A673 (cell line): ENCODE results near the gene TP53BP2. TPM values are rescaled to one million over a fixed set of nuclear protein-coding genes. Genes with fewer than 3 reads are reported as not detected.

ENCODE experiments used
- BruUV-seq: library from RNA; stranded (reverse); fragments of 400-500 nt; replicated peaks from 2 replicates; lab custom pipeline; 2021; lab: Mats Ljungman, UMichigan
- CTCF ChIA-PET: fragments of 300-600 bp; sonication (Branson Sonifier 250); formaldehyde crosslinking; loops from one replicate; lab custom pipeline; 2022; ENCODE audit warnings: antibody characterized with exemption; lab: Charles Lee
- POLR2A ChIA-PET: fragments of 300-600 bp; sonication (Branson Sonifier 250); formaldehyde crosslinking; loops from one replicate; lab custom pipeline; 2022; ENCODE audit warnings: antibody characterized with exemption; ENCODE audit not compliant: low non-redundant PET; lab: Charles Lee
- DNase-seq: peaks from one replicate; pipeline ENCODE4 v3.0.0-alpha.2; 2015; ENCODE audit warnings: low spot score
- H3K27ac ChIP-seq: fragments of 200-600 bp; sonication (generic); 2 replicates; pipeline ENCODE4 v1.5.1; 2016; ENCODE audit warnings: mixed run types, low read depth, mild to moderate bottlenecking, mixed read lengths, antibody characterized with exemption, low read length; ENCODE audit not compliant: poor library complexity, severe bottlenecking
- H3K27me3 ChIP-seq: fragments of 200-600 bp; sonication (generic); replicated peaks from 2 replicates; pipeline ENCODE4 v1.6.1; 2017; ENCODE audit warnings: mixed run types, low read depth, mild to moderate bottlenecking, mixed read lengths, antibody characterized with exemption, low read length; ENCODE audit not compliant: insufficient read depth, poor library complexity
- H3K36me3 ChIP-seq: fragments of 200-600 bp; sonication (generic); 2 replicates; pipeline ENCODE4 v1.6.1; 2016; ENCODE audit warnings: mixed run types, mild to moderate bottlenecking, mixed read lengths, antibody characterized with exemption, low read length; ENCODE audit not compliant: insufficient read depth, poor library complexity, severe bottlenecking
- H3K4me1 ChIP-seq: fragments of 200-600 bp; sonication (generic); 2 replicates; pipeline ENCODE4 v1.6.1; 2017; ENCODE audit warnings: mixed run types, mild to moderate bottlenecking, mixed read lengths, antibody characterized with exemption, low read length; ENCODE audit not compliant: insufficient read depth, poor library complexity, severe bottlenecking
- H3K4me3 ChIP-seq: fragments of 200-600 bp; sonication (generic); 2 replicates; pipeline ENCODE4 v1.5.1; 2016; ENCODE audit warnings: low read depth, mixed run types, mild to moderate bottlenecking, mixed read lengths, low read length; ENCODE audit not compliant: poor library complexity, severe bottlenecking
- H3K9me3 ChIP-seq: fragments of 200-600 bp; sonication (generic); 2 replicates; pipeline ENCODE4 v1.6.1; 2016; ENCODE audit warnings: mixed run types, low read depth, mild to moderate bottlenecking, mixed read lengths, antibody characterized with exemption, low read length; ENCODE audit not compliant: poor library complexity, severe bottlenecking
- CTCF ChIP-seq: fragments of 300-800, 200-600 bp; sonication (generic); conservative IDR thresholded peaks from 2 replicates; pipeline ENCODE4 v1.5.1; 2017; ENCODE audit warnings: low read depth, mild to moderate bottlenecking, antibody characterized with exemption, low read length, moderate library complexity, mixed read lengths
- EZH2 ChIP-seq: fragments of 200-600 bp; sonication (generic); IDR thresholded peaks from 2 replicates; pipeline ENCODE4 v1.6.1; 2017; ENCODE audit warnings: borderline replicate concordance, low read depth, mild to moderate bottlenecking, mixed read lengths, antibody characterized with exemption, low read length; ENCODE audit not compliant: poor library complexity, severe bottlenecking
- intact Hi-C: fragments of 100-400 bp; cut with micrococcal nuclease; formaldehyde crosslinking; loops from one replicate; pipeline ENCODE4 v1.10.0; 2022; ENCODE audit not compliant: unreplicated experiment
- total RNA-seq: library from RNA; stranded (reverse); gene quantifications from 2 replicates; pipeline ENCODE4 v1.2.3, GENCODE V29; 2021

TP53BP2 gene
- total RNA-seq, 1 experiment from 2014 or later, result 93.3 TPM

- BruUV-seq, result no TSS peak
- ChIA-PET POLR2A (no interaction called here), CTCF (no interaction called here)
- no peaks in the 10 kb centered on the region for H3K27me3 ChIP-seq
- no peak overlapping the region for H3K27ac ChIP-seq
- DNase-seq, result no peak
- peaks cover 61% of the 10 kb centered on the region for H3K36me3 ChIP-seq
- no peaks in the 10 kb centered on the region for H3K9me3 ChIP-seq
- peaks cover 5% of the 10 kb centered on the region for H3K4me1 ChIP-seq
- no peak overlapping the region for H3K4me3 ChIP-seq
- TF ChIP-seq EZH2 (no peak), CTCF (no peak)
- intact Hi-C loops, result no loop called here
Observed at GRCh38 chr1:223755992-223756775, 89.6 kb downstream of the TP53BP2 start.

GRCh38 chr1:223755432-223755792 lies 90.3 kb downstream of the TP53BP2 start:
- no peaks in the 10 kb centered on the region for H3K9me3 ChIP-seq
- H3K36me3 ChIP-seq, result peaks cover 68% of the 10 kb centered on the region
- no TSS peak for BruUV-seq
- intact Hi-C loops, result no loop called here
- DNase-seq, result no peak
- no peaks in the 10 kb centered on the region for H3K27me3 ChIP-seq
- H3K4me3 ChIP-seq, result no peak overlapping the region
- H3K4me1 ChIP-seq, result peaks cover 5% of the 10 kb centered on the region
- no peak for TF ChIP-seq CTCF
- TF ChIP-seq EZH2, result no peak
- no peak overlapping the region for H3K27ac ChIP-seq
- ChIA-PET POLR2A (no interaction called here), CTCF (no interaction called here)

- H3K36me3 ChIP-seq, result peaks cover 74% of the 10 kb centered on the region
Observed at GRCh38 chr1:223754681-223755431, 90.9 kb downstream of the TP53BP2 start.

More at GRCh38 chr1:223754681-223755431, 90.9 kb downstream of the TP53BP2 start:
- TF ChIP-seq CTCF (no peak), EZH2 (no peak)
- DNase-seq, result no peak
- intact Hi-C loops, result no loop called here
- Histone ChIP-seq H3K4me3 (no peak overlapping the region), H3K4me1 (peaks cover 5% of the 10 kb centered on the region), H3K27ac (no peak overlapping the region), H3K27me3 (no peaks in the 10 kb centered on the region), H3K9me3 (no peaks in the 10 kb centered on the region)
- no TSS peak for BruUV-seq
- CTCF ChIA-PET, result no interaction called here
- POLR2A ChIA-PET, result no interaction called here
